Erythroblast (primary cell): ENCODE data around the gene TIAL1.

Experiments used
- DNase-seq, 2 experiments: peaks; one replicate each; lab custom pipeline; 2025; lab: John Stamatoyannopoulos, UW
- GATA1 ChIP-seq: IDR thresholded peaks from 2 replicates; pipeline ENCODE4 v1.6.1; 2011; ENCODE audit warnings: low read depth, mild to moderate bottlenecking, control low read depth, low read length, moderate library complexity
- POLR2A ChIP-seq: IDR thresholded peaks from 2 replicates; pipeline ENCODE4 v1.6.1; 2011; ENCODE audit warnings: mild to moderate bottlenecking, low read length

The TIAL1 gene

DNA sequence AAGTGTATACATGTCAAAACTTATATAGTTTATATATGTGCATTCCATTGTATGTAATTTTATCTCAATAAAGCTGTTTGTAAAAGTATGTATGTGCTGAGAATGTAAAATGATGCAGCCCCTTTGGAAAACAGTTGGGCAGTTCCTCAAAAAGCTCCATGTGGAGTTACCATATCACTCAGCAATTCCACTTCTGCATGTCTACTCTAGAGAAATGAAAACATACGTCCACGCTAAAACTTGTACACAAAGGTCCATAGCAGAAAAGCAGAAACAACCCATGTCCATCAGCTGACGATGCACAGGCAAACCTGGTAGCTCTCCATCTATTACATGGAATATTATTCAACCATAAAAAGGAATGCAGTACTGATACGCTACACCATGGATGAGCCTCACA lies 45.9 kb downstream of the TIAL1 start:
- TF ChIP-seq GATA1: no peak
- TF ChIP-seq POLR2A: no peak
- DNase-seq: no peak

DNA sequence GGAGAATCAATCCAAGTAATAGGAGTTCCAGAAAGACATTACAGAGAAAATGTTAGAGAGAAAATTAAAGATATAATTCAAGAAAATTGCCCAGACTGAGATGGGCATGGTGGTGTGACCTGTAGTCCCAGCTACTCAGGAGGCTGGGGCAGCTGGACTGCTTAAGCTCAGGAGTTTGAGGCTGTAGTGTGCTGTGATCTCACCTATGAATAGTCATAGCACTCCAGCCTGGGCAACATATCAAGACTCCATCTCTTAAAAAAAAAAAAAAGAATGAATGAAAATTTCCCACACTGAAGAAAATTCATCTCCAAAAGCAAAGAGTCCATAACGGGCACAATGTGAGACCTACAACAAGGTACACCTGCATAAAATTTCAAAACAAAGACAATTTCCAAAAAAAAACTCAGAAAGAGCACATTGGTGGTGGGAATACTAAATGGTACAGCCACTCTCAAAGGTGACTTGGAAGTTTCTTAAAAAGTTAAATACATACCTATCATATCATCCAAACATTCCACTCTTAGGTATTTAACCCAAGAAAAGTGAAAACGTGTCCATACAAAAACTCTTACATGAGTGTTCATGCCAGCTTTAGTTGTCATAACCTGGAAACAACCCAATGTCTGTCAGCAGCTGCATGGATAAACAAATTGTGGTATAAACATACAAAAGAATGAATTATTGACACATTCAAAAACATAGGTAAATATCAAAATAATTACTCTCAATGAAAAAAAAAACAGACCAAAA lies 47.3 kb downstream of the TIAL1 start:
- no peak for DNase-seq
- no peak for TF ChIP-seq POLR2A

DNA sequence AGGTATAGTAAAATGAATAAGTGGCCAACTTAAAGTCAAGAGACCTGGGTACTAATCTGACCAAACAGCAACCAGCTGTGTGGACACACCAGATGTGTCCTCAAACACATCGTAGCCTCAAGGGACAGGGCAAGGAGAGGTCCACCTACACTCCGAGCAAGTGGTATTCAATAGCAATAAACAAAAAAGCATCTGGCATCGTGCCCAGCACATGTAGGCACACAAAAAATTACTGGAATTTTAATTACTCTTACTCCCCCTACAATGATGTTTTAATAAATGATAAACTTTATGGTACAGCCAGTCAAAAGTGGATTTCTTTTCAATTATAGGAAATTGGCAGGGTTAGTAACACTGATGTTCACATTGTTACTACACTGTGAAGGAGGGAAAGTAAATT lies 50.8 kb downstream of the TIAL1 start:
- DNase-seq: no peak
- TF ChIP-seq POLR2A: no peak
- TF ChIP-seq GATA1: no peak

DNA sequence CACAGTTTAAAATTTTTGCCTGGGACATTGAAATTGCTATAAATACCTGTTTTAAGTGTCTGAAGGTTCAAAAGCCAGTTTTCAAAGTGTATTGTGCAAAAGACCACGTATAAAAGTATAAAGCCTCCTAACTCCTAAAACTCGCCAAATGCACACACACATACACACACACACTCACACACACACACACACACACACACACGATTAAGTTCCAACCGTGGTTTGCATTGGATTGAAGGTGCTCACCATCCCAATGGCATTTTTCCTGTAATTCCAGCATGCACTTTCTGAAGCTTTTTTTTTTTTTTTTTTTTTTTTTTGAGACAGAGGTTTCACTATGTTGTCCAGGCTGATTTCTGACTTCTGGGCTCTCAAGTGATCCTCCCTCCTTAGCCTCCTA lies 51.5 kb downstream of the TIAL1 start:
- DNase-seq: no peak
- TF ChIP-seq GATA1 (no peak), POLR2A (no peak)

DNA sequence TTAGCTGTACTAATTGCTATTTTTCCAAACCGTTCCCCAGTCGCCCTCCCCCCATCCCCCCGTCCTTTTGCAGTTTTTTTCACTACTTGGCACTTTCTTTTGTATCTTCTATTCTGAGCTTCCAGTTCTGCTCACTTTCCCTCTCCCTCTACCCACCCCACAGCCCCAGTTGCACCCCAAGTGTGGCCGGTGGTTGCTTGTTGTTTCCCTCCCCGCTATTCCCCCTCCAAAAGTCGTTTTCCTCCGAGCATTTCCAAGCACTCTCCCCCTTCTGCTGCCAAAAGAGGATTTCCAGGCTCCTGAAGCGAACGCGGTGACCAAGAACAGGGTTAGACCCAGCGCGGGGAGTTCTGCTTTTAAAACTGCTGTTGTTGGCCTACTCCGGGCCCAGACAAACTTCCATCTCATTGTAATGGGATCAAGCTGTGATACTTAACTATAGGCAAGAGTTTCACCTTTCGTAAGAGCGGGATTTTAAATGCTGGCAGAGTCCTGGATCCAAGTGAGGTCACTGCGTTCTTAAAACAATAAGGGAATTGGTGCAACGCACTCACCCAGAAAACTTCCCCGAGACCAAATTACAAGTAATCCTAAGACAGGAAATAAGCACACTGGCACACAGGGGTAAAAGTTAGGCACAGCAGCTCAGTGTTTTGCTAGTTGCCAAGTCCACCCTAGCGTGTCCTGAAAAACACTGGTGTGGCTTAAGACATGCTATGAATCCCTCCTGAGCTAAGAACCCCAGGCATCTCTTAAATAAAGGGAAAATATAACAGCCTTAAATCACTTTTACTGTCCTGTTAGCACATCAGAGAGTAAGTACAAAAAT lies 52.7 kb downstream of the TIAL1 start:
- DNase-seq: no peak

DNA sequence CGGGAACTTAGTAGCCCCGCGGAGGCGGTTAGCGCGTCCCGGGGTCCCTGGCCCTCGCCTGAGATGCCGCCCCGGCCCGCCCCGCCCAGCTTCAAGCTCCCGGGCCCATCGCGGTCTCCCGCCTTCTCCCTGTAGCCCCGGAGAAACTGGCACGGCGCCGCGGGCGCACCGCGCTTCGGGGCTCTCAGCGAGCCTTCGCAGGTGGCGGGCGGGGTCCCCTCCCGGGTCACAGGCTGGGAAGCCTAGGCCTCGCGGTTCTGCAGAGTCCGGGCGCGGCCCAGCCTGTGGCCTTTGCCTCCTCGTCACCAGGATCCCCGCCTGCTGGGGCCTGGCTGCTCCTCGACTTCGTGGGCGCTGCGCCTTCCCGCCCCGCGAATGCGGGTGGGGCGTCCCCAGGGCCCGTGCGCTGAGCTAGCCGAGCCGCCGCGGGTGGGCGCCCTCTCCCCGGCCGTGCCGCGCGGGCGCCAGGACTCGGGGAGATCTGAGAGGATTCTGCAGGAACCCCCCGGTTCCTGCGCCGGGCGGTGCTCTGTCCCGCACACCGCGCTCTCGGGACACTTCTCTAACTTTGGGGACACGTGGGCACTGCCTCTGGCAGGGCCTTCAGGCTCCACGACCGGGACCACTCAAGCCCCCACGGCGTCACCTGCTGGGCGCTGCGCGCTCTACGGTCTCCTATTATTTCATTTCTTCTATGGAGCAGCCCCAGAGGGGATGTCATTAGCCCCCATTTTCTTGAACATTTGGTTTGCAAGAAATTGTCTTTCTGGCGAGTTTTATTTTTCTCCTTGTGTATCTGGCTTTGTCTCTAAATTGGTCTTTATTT lies 53.6 kb downstream of the TIAL1 start:
- DNase-seq: peak; percentile 78 to 83
- TF ChIP-seq POLR2A (peak; percentile 41), GATA1 (no peak)

More for the DNA sequence above, 52.7 kb downstream of the TIAL1 start:
- TF ChIP-seq POLR2A: no peak
- no peak for TF ChIP-seq GATA1

DNA sequence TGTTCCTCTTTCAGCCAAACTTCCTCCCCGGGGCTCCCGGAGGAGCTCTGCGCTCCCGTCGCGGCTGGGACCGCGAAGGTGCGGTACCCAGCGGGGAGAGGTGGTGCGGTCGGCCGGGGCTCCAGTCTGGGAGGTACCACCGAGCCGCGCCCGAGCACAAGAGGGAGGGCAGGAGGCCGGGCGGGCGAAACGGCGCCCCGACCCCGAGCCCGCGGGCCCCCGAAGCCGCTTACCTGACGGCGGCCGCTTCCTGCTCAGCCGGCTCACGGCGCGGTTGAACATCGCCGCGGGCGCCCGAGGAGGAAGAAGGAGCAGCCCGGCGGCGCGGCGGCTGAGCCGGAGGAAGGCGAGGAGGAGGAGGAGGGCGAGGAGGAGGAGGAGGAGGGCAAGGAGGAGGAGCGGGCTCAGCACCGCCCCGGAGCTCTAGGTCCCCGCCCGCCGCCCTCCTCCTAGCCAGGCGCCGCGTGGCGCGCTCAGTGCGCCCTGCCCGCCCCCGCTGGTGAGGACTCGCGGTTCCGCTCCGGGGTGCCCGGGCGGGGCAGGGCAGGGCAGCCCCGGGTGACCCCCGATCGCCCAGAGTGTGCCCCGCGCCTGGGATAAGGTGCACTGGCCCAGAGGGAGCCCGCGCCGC lies 54.3 kb downstream of the TIAL1 start, which contains the start of gene RGS10:
Gene RGS10, minus strand, starts transcription at position 363 of the 631 bp plus-strand sequence. Its CDS starts 81 bp downstream, at position 282.
- no peak for TF ChIP-seq GATA1
- TF ChIP-seq POLR2A: peak; percentile 71
- peak; percentile 86 to 90 for DNase-seq

DNA sequence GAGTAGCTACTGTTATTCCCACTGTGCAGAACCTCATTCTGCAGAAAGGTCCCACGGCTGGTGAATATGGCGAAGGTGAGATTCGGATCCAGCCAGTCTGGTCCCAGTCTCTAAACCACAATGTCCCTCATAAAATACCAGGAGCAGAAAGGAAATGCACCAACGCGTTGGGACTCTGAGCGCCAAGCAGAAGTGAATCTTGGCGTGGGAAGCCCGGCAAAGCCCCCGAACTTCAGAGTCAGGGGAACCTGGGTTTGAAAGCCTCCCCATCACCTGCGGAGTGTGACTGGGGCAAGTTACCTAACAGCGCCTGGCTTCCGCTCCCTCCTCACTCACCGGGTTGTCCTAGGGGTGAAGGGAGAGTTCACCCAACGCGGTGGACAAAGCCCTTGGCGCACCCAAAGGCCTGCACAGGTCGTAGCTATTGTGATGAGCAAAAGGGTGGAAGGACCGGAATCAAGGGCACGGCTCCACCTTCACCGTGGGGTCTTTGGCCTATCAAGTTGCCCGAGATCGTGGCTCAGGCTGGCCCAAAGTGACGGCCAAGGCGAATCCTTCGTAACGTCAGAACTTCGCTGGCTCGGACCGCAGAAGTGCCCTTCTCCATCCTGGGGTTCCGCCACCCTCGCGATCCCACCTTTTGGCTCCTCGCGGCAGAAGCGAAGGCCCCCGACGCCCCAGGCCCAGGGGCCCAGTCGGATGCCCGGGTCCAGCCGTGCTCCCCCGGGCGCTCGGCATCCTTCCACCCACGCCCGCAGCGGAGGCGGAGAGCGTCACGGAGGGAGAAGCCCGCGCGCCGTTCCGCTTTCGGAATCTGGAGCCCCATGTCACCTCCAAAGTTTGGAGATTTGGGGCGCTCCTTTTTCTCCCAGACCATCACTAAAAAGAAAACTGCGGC lies 55.1 kb downstream of the TIAL1 start:
- TF ChIP-seq GATA1 (no peak), POLR2A (no peak)

DNA sequence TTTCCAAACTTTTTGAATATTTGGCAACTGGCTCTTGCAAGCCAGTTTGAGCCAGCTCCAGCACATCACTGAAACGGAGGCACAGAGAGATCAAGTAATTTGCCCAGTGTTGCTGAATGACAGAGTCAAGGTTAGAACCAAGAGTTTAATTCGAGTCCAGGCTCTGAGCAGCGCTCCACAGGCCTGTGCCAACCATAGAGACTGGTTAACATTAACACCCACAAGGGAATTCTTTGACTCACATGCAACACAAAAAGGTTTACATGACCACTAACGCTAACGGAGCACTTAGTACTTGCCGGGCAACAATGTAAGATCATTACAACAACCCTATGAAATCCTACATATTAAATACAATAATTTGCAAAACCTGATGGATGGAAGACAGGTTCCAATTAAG lies 55.7 kb downstream of the TIAL1 start:
- peak; percentile 31 to 49 for DNase-seq

More for the DNA sequence above, 55.1 kb downstream of the TIAL1 start:
- peak; percentile 58 to 74 for DNase-seq

DNA sequence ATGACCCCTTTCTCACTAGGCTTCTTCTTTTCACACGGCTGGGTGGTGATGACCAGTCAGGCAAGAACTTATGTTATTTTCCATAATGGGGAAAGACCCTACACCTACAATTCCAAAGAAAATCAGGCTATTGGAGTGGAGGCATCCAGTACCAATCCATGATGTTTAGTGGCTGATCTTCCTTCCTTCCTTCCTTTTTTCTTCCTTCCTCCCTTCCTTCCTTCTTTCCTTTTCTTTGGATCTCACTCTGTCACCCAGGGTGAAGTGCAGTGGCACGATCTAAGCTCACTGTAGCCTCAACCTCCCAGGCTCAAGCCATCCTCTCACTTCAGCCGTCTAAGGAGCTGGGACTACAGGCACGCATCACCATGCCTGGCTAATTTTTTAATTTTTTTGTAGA lies 56.7 kb downstream of the TIAL1 start:
- no peak for TF ChIP-seq POLR2A
- TF ChIP-seq GATA1: no peak
- DNase-seq: no peak

More for the DNA sequence above, 55.7 kb downstream of the TIAL1 start:
- TF ChIP-seq GATA1 (no peak), POLR2A (no peak)

DNA sequence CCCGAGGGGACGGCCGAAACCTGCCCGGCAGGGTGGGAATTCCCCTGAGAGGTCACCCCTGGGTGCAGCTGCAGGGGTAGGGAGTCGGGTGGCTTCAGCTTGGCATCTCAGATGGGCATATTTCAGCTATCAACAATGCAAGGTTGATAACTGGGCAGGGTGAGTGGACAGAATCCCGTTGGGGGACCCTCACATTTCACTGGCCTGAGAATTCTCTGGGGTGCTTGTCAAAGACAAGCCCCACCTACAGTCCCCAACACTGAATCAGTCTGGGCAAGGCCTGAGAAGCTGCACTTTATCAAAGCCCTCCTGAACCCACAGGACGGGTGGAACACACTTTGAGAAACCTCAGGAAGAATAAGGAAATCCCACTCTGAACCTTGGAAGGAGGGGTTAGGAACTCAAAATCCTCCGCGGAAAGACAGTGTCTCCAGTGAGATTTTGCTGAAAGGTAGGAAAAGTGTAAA lies 57.4 kb downstream of the TIAL1 start:
- TF ChIP-seq GATA1: no peak
- TF ChIP-seq POLR2A: no peak

DNA sequence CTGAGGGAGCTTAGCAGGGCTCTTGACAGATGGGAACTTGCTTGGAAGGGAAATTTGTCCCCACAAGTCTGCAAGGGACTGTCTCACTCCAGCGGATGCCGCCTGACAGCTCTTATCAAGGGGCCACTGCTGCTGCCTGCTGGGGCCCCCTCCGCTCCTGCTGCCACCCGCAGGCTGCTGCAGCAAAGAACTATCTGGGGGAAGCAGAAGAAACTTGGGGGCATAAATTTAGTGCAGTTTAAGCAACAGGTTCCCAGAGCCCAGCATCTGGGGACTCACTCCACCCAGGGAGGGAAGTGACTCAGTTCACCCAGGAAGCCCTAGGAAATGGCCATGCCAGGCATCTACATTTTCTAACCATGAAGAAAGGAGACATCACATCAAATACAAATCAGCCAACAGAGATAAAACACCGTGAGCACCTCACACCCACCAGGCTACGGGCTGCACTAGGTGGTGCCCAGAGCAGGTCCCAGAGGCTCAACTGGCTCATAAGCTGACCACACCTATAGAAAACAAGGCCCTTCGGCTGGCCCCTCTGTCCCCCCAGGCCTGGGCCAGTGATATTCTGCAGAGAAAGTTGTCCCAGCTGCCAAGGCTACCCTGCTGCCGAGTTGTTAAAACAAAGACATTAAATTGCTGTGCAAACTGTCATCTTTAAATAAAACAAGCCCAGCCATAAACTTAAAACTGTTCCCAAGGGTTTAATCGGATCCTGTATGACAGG lies 58.0 kb downstream of the TIAL1 start:
- peak; percentile 91 to 96 for DNase-seq
- TF ChIP-seq GATA1: peak; percentile 35
- TF ChIP-seq POLR2A: peak; percentile 55

More for the DNA sequence above, 57.4 kb downstream of the TIAL1 start:
- peak; percentile 46 to 55 for DNase-seq
